ENCODE data around the gene LCORL. TPM values are rescaled to one million over a fixed set of nuclear protein-coding genes. Genes with fewer than 3 reads are reported as not detected.

The LCORL gene
- total and polyA plus RNA-seq, 4 donors: 27.8 to 63.5 (median 36.1) TPM

DNA sequence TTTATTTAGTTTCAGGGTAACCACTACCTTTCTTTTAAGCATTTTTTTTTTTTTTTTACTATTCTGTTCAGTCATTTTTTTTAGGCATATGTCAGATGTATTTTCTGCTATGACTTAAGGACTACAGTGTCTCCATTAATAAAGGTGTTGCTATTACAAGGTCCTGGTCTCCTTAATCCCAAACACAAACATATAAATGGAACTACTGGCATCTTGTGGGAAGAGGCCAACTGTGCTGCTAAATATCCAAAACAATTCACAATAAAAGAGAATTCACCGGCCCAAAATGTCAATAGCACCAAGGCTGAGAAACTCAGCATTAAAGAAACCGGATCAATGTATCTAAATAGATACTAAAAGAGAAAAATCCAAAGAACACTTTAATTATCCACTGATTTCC lies 26.4 kb downstream of the LCORL start:
- H3K4me1 ChIP-seq (ENCODE audit: control insufficient read depth, insufficient read depth, low read length): no peaks in the 10 kb centered on the region
- H3K27ac ChIP-seq (ENCODE audit: low read depth, low read length): no peak overlapping the region
- no peak for DNase-seq (ENCODE audit: low read depth in 4 of 6, low spot score in 6 of 6)
- no peaks in the 10 kb centered on the region for H3K9me3 ChIP-seq (ENCODE audit: control insufficient read depth, insufficient read depth, low read length)
- H3K27me3 ChIP-seq (ENCODE audit: control insufficient read depth, insufficient read depth, low read length): no peaks in the 10 kb centered on the region
- no peak overlapping the region for H3K4me3 ChIP-seq (ENCODE audit: low read depth, low read length)
- WGBS (ENCODE audit: insufficient coverage): no CpG with 5 or more reads among the region's 2 CpGs
- no peaks in the 10 kb centered on the region for H3K36me3 ChIP-seq (ENCODE audit: control insufficient read depth, insufficient read depth, low read length)

DNA sequence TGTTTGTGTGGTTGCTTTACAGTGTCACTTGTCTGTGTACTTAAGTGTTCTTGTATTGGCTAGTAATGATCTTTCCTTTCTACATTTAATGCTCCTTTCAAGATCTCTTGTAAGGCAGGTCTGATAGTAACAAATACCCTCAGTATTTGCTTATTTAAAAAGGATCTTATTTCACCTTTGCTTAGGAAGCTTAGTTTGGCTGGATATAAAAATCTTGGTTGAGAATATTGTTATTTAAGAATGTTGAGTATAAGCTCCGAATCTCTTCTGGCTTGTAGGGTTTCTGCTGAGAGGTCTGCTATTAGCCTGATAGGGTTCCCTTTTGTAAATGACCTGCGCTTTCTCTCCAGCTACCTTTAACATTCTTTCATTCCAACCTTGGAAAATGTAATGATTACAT lies 35.7 kb downstream of the LCORL start:
- peaks cover 16% of the 10 kb centered on the region for H3K9me3 ChIP-seq (ENCODE audit: control insufficient read depth, insufficient read depth, low read length)
- H3K4me1 ChIP-seq (ENCODE audit: control insufficient read depth, insufficient read depth, low read length): no peaks in the 10 kb centered on the region
- H3K27me3 ChIP-seq (ENCODE audit: control insufficient read depth, insufficient read depth, low read length): no peaks in the 10 kb centered on the region
- H3K4me3 ChIP-seq (ENCODE audit: low read depth, low read length): no peak overlapping the region
- no peak for DNase-seq (ENCODE audit: low read depth in 4 of 6, low spot score in 6 of 6)
- no peak overlapping the region for H3K27ac ChIP-seq (ENCODE audit: low read depth, low read length)
- WGBS (ENCODE audit: insufficient coverage): no CpG with 5 or more reads among the region's 2 CpGs
- H3K36me3 ChIP-seq (ENCODE audit: control insufficient read depth, insufficient read depth, low read length): no peaks in the 10 kb centered on the region

DNA sequence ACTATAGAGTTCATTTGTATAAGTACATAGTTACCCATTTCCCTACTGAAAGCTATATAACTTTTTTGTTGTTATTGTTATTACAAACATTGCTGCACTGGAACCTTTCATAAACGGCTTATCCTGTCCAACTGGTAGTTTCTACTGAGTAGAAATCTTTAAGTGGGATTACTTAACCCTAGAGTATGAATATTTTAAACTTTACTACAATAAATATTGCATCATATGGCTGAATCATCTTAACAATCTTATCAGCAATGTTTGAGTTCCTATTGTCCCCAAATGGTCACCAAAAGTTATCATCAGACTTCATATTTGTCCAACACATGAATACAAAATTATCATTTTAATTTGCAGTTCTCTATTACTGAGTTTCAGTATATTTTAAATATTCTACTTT lies 40.5 kb downstream of the LCORL start:
- peaks cover 7% of the 10 kb centered on the region for H3K9me3 ChIP-seq (ENCODE audit: control insufficient read depth, insufficient read depth, low read length)
- DNase-seq (ENCODE audit: low read depth in 4 of 6, low spot score in 6 of 6): no peak

DNA sequence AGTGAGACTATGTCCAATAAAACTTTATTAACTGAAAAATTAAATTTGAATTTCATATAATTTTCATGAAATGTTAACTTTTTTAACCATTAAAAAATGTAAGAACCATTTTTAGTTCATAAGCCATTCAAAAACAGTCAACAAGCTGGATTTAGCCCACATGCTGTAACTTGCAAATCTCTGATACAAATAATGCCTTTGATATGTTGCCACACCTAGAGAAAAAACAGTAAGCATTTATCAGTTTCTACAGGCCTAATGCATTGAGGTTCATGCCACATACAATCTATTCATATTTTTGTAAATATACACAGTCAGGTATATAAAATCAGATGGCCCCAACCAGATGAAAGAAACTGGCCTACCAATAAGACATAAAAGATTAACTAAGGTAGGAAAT lies 52.8 kb downstream of the LCORL start:
- Histone ChIP-seq H3K27ac (ENCODE audit: low read depth, low read length) (no peak overlapping the region), H3K4me3 (ENCODE audit: low read depth, low read length) (no peak overlapping the region), H3K9me3 (ENCODE audit: control insufficient read depth, insufficient read depth, low read length) (no peaks in the 10 kb centered on the region), H3K27me3 (ENCODE audit: control insufficient read depth, insufficient read depth, low read length) (no peaks in the 10 kb centered on the region), H3K4me1 (ENCODE audit: control insufficient read depth, insufficient read depth, low read length) (no peaks in the 10 kb centered on the region), H3K36me3 (ENCODE audit: control insufficient read depth, insufficient read depth, low read length) (no peaks in the 10 kb centered on the region)
- no peak for DNase-seq (ENCODE audit: low read depth in 4 of 6, low spot score in 6 of 6)

More for the DNA sequence above, 40.5 kb downstream of the LCORL start:
- no peaks in the 10 kb centered on the region for H3K4me1 ChIP-seq (ENCODE audit: control insufficient read depth, insufficient read depth, low read length)
- no peak overlapping the region for H3K4me3 ChIP-seq (ENCODE audit: low read depth, low read length)
- H3K27ac ChIP-seq (ENCODE audit: low read depth, low read length): no peak overlapping the region
- no peaks in the 10 kb centered on the region for H3K27me3 ChIP-seq (ENCODE audit: control insufficient read depth, insufficient read depth, low read length)
- no CpG with 5 or more reads among the region's 1 CpG for WGBS (ENCODE audit: insufficient coverage)
- no peaks in the 10 kb centered on the region for H3K36me3 ChIP-seq (ENCODE audit: control insufficient read depth, insufficient read depth, low read length)

DNA sequence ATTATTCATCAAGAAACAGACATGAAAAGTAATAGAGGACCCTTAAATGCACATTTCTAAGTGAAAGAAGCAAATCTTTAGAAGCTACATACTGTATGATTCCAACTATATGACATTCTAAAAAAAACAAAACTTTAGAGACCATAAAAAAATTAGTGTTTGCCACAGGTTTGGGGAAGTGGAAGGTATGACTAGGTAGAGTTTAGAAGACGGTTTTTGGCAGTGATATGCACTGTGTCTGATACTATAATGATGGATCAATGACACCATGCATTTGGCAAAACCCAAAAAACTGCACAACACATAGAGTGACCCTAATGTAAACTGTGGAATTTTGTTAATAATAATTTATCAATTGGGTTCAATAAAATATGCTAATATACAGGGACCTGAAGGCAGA lies 54.5 kb downstream of the LCORL start:
- H3K4me1 ChIP-seq (ENCODE audit: control insufficient read depth, insufficient read depth, low read length): no peaks in the 10 kb centered on the region
- no peak overlapping the region for H3K4me3 ChIP-seq (ENCODE audit: low read depth, low read length)
- no peak overlapping the region for H3K27ac ChIP-seq (ENCODE audit: low read depth, low read length)
- no peaks in the 10 kb centered on the region for H3K36me3 ChIP-seq (ENCODE audit: control insufficient read depth, insufficient read depth, low read length)
- no peaks in the 10 kb centered on the region for H3K9me3 ChIP-seq (ENCODE audit: control insufficient read depth, insufficient read depth, low read length)
- no CpG with 5 or more reads among the region's 1 CpG for WGBS (ENCODE audit: insufficient coverage)
- no peaks in the 10 kb centered on the region for H3K27me3 ChIP-seq (ENCODE audit: control insufficient read depth, insufficient read depth, low read length)
- DNase-seq (ENCODE audit: low read depth in 4 of 6, low spot score in 6 of 6): no peak

DNA sequence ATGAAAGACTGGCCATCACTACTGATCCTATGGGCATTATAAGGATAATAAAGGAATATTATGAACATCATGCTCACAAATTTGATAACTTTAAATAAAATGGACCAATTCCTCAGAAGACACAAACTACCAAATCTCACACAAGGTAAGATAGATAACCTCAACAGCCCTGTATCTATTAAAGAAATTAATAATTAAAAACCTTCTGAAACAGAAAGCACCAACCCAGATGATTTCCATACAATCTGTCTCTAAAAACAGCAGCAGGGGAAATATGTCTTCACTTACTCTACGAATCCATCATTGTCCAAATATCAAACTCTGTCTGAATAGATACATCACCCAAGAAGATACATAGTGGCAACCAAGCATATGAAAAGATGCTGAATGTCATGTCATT lies 55.2 kb downstream of the LCORL start:
- WGBS (ENCODE audit: insufficient coverage): 100% methylated on average over 1 of the region's 1 CpG
- Histone ChIP-seq H3K4me1 (ENCODE audit: control insufficient read depth, insufficient read depth, low read length) (no peaks in the 10 kb centered on the region), H3K4me3 (ENCODE audit: low read depth, low read length) (no peak overlapping the region), H3K36me3 (ENCODE audit: control insufficient read depth, insufficient read depth, low read length) (no peaks in the 10 kb centered on the region), H3K9me3 (ENCODE audit: control insufficient read depth, insufficient read depth, low read length) (no peaks in the 10 kb centered on the region), H3K27ac (ENCODE audit: low read depth, low read length) (no peak overlapping the region), H3K27me3 (ENCODE audit: control insufficient read depth, insufficient read depth, low read length) (no peaks in the 10 kb centered on the region)
- DNase-seq (ENCODE audit: low read depth in 4 of 6, low spot score in 6 of 6): no peak

DNA sequence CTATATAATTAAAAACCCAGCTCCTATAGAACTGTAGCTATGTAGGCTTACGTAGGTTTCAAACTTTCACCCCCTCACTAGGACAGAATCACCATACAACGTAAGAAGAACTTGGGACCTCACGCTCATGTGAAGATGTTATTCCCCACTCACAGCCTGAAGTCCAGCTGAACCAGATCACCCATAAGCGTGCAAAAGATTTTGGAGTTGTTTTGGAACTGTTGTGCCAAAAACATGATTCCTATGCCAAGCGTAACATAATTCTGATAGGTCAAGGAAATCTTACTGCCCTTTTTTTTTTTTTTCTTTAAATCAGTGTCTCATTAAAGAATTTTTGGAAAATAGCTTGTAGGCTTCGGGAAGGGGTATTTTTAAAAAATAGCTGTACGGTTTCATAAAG lies 57.0 kb downstream of the LCORL start:
- Histone ChIP-seq H3K36me3 (ENCODE audit: control insufficient read depth, insufficient read depth, low read length) (no peaks in the 10 kb centered on the region), H3K4me3 (ENCODE audit: low read depth, low read length) (no peak overlapping the region), H3K4me1 (ENCODE audit: control insufficient read depth, insufficient read depth, low read length) (no peaks in the 10 kb centered on the region), H3K9me3 (ENCODE audit: control insufficient read depth, insufficient read depth, low read length) (no peaks in the 10 kb centered on the region), H3K27me3 (ENCODE audit: control insufficient read depth, insufficient read depth, low read length) (no peaks in the 10 kb centered on the region), H3K27ac (ENCODE audit: low read depth, low read length) (no peak overlapping the region)
- DNase-seq (ENCODE audit: low read depth in 4 of 6, low spot score in 6 of 6): no peak
- no CpG with 5 or more reads among the region's 7 CpGs for WGBS (ENCODE audit: insufficient coverage)

DNA sequence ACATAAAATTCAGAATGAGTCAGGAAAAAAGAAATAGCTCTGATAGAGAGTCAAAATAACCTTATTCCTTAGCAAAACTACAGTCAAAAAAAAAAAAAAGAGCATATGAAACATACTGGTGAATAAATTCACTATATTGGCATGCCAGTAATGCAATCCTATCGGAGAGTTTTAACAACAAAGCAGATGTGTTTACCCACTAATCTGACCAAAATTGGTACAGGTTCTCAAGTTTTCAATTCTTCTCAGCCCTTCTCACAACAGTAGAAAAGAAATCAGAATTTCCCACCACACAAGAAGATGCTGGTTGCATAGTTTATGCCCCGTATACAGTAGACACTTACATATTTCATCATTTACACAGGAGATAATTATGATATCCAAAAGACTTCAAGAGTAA lies 59.4 kb downstream of the LCORL start:
- WGBS (ENCODE audit: insufficient coverage): 60% methylated on average over 1 of the region's 2 CpGs
- no peaks in the 10 kb centered on the region for H3K9me3 ChIP-seq (ENCODE audit: control insufficient read depth, insufficient read depth, low read length)
- no peak for DNase-seq (ENCODE audit: low read depth in 4 of 6, low spot score in 6 of 6)
- no peak overlapping the region for H3K4me3 ChIP-seq (ENCODE audit: low read depth, low read length)
- H3K36me3 ChIP-seq (ENCODE audit: control insufficient read depth, insufficient read depth, low read length): no peaks in the 10 kb centered on the region
- no peaks in the 10 kb centered on the region for H3K4me1 ChIP-seq (ENCODE audit: control insufficient read depth, insufficient read depth, low read length)
- H3K27ac ChIP-seq (ENCODE audit: low read depth, low read length): no peak overlapping the region
- H3K27me3 ChIP-seq (ENCODE audit: control insufficient read depth, insufficient read depth, low read length): no peaks in the 10 kb centered on the region

DNA sequence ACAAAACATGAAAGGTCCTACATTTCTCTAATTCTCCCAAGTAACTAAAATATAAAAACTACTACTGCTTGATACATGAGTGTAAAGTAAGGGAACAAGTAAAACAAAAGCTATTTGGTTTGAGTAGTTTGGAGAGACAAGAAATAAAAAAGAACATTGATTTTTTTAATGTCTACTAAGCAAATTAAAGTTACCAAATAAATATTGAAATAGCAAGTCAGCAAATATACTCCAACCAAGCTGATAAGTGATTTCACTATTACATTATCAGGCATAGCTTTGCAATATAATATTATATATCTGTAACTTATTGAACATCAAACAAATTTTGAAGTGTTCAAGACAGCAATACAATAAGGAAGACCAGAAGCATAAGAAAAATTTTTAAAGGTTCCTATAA lies 60.3 kb downstream of the LCORL start:
- H3K4me3 ChIP-seq (ENCODE audit: low read depth, low read length): no peak overlapping the region
- H3K4me1 ChIP-seq (ENCODE audit: control insufficient read depth, insufficient read depth, low read length): no peaks in the 10 kb centered on the region
- no peak overlapping the region for H3K27ac ChIP-seq (ENCODE audit: low read depth, low read length)
- no peaks in the 10 kb centered on the region for H3K9me3 ChIP-seq (ENCODE audit: control insufficient read depth, insufficient read depth, low read length)
- no peaks in the 10 kb centered on the region for H3K27me3 ChIP-seq (ENCODE audit: control insufficient read depth, insufficient read depth, low read length)
- no peaks in the 10 kb centered on the region for H3K36me3 ChIP-seq (ENCODE audit: control insufficient read depth, insufficient read depth, low read length)
- no peak for DNase-seq (ENCODE audit: low read depth in 4 of 6, low spot score in 6 of 6)

DNA sequence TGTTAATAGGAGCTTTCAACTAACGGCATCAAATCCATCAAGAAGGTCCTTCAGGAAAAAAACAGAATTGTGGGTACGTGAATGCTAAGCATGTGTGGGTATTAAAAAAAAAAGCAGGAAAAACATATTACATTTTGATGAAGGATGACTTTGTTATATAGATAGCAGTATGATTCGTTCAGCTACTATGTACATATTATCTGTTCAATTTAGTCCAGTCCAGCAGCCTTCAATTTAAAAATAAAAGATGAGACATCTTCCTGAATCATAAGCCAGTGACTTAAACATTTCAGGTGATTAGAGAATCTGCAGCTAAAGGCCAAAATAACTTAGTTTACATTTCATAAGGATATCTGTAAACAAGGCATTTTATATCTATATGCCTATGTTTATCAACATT lies 63.4 kb downstream of the LCORL start:
- Histone ChIP-seq H3K4me1 (ENCODE audit: control insufficient read depth, insufficient read depth, low read length) (no peaks in the 10 kb centered on the region), H3K9me3 (ENCODE audit: control insufficient read depth, insufficient read depth, low read length) (no peaks in the 10 kb centered on the region), H3K27ac (ENCODE audit: low read depth, low read length) (no peak overlapping the region), H3K36me3 (ENCODE audit: control insufficient read depth, insufficient read depth, low read length) (no peaks in the 10 kb centered on the region), H3K27me3 (ENCODE audit: control insufficient read depth, insufficient read depth, low read length) (no peaks in the 10 kb centered on the region), H3K4me3 (ENCODE audit: low read depth, low read length) (no peak overlapping the region)
- no peak for DNase-seq (ENCODE audit: low read depth in 4 of 6, low spot score in 6 of 6)
- WGBS (ENCODE audit: insufficient coverage): 100% methylated on average over 1 of the region's 3 CpGs

DNA sequence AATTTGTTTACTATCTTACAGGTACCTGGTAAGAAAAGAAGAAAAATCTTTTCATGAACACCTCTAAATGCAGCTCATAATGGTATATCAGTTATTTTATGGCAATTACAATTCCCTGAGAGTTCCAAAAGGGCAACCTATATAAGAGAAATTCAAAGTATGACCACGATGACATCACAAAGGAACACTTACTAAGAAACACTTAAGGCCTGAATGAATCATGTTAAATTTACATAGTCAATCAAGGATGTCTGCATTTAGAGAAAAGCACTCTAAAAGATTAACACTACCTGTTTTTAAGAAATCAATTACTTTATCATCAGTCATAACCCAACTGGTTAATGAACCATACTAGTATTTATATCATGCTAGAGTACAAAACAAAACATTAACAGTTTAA lies 63.9 kb downstream of the LCORL start:
- no peak overlapping the region for H3K27ac ChIP-seq (ENCODE audit: low read depth, low read length)
- H3K9me3 ChIP-seq (ENCODE audit: control insufficient read depth, insufficient read depth, low read length): no peaks in the 10 kb centered on the region
- DNase-seq (ENCODE audit: low read depth in 4 of 6, low spot score in 6 of 6): no peak
- no peak overlapping the region for H3K4me3 ChIP-seq (ENCODE audit: low read depth, low read length)
- no CpG with 5 or more reads among the region's 1 CpG for WGBS (ENCODE audit: insufficient coverage)
- no peaks in the 10 kb centered on the region for H3K36me3 ChIP-seq (ENCODE audit: control insufficient read depth, insufficient read depth, low read length)
- H3K4me1 ChIP-seq (ENCODE audit: control insufficient read depth, insufficient read depth, low read length): no peaks in the 10 kb centered on the region
- no peaks in the 10 kb centered on the region for H3K27me3 ChIP-seq (ENCODE audit: control insufficient read depth, insufficient read depth, low read length)

Measured in spinal cord (tissue), 10 donors.